Smooth muscle cell (in vitro differentiated cells): ENCODE data around the gene EXOC8. TPM values are rescaled to one million over a fixed set of nuclear protein-coding genes. Genes with fewer than 3 reads are reported as not detected.

Experiments used
- DNase-seq: peaks from one replicate; lab custom pipeline; 2025; ENCODE audit not compliant: unreplicated experiment; lab: John Stamatoyannopoulos, UW
- H2AFZ ChIP-seq: fragments of 200-600 bp; sonication (generic); 2 replicates; pipeline ENCODE4 v1.6.0; 2016; ENCODE audit warnings: antibody characterized with exemption, low read depth, mild to moderate bottlenecking
- H3F3A ChIP-seq: fragments of 200-600 bp; sonication (generic); 2 replicates; pipeline ENCODE4 v1.6.0; 2017; ENCODE audit warnings: antibody characterized with exemption, low read depth
- H3K27ac ChIP-seq: fragments of 200-600 bp; sonication (generic); 2 replicates; pipeline ENCODE4 v1.5.1; 2016; ENCODE audit warnings: low read depth, mild to moderate bottlenecking
- H3K27me3 ChIP-seq: fragments of 200-600 bp; sonication (generic); 2 replicates; pipeline ENCODE4 v1.6.1; 2016; ENCODE audit warnings: low read depth, mild to moderate bottlenecking
- H3K36me3 ChIP-seq: fragments of 200-600 bp; sonication (generic); 2 replicates; pipeline ENCODE4 v1.5.1; 2016; ENCODE audit warnings: low read depth
- H3K4me1 ChIP-seq: fragments of 200-600 bp; sonication (generic); 2 replicates; pipeline ENCODE4 v1.5.1; 2016; ENCODE audit warnings: low read depth
- H3K4me2 ChIP-seq: fragments of 200-600 bp; sonication (generic); 2 replicates; pipeline ENCODE4 v1.6.0; 2016; ENCODE audit warnings: mild to moderate bottlenecking
- H3K4me3 ChIP-seq: fragments of 200-600 bp; sonication (generic); 2 replicates; pipeline ENCODE4 v1.5.1; 2016; ENCODE audit warnings: mild to moderate bottlenecking
- H3K79me2 ChIP-seq: fragments of 200-600 bp; sonication (generic); 2 replicates; pipeline ENCODE4 v1.6.0; 2016; ENCODE audit warnings: low read depth, mild to moderate bottlenecking
- H3K9ac ChIP-seq: fragments of 200-600 bp; sonication (generic); 2 replicates; pipeline ENCODE4 v1.6.0; 2016; ENCODE audit warnings: low read depth
- H3K9me3 ChIP-seq: fragments of 200-600 bp; sonication (generic); replicated peaks from 2 replicates; pipeline ENCODE4 v1.5.1; 2016; ENCODE audit warnings: low read depth
- H4K20me1 ChIP-seq: fragments of 200-600 bp; sonication (generic); 2 replicates; pipeline ENCODE4 v1.6.0; 2016; ENCODE audit warnings: low read depth
- CTCF ChIP-seq: fragments of 200-600 bp; sonication (generic); IDR thresholded peaks from 2 replicates; pipeline ENCODE4 v1.5.1; 2017; ENCODE audit warnings: borderline replicate concordance, mild to moderate bottlenecking, antibody characterized with exemption; ENCODE audit not compliant: insufficient read depth, poor library complexity, severe bottlenecking
- WGBS: methylation state at CpG from one replicate; pipeline ENCODE4 v1.1.7; 2016; ENCODE audit warnings: low lambda C conversion rate; 5-methylcytosine and 5-hydroxymethylcytosine counted together
- polyA plus RNA-seq: library from polyadenylated mRNA; unstranded; fragments of >200 nt; fragmentation: Nextera tagmentation; extraction: Ambion mirVana; gene quantifications from 2 replicates; pipeline ENCODE4 v1.2.1, GENCODE V29; 2016
- total RNA-seq: library from RNA; depleted of rRNA; stranded (reverse); fragments of >200 nt; gene quantifications from 2 replicates; pipeline ENCODE4 v1.2.3, GENCODE V29; 2014

The EXOC8 gene
- total and polyA plus RNA-seq, 2 experiments from 2014 or later, result 4.2 to 15.6 TPM

- no peak overlapping the region for H3K4me2 ChIP-seq
- no peaks in the 10 kb centered on the region for H3F3A ChIP-seq
- no peaks in the 10 kb centered on the region for H3K27me3 ChIP-seq
- H4K20me1 ChIP-seq, result no peaks in the 10 kb centered on the region
- WGBS, result 92% methylated on average over 6 of the region's 6 CpGs
- no peak overlapping the region for H2AFZ ChIP-seq
- H3K4me1 ChIP-seq, result no peaks in the 10 kb centered on the region
- no peak for DNase-seq
- H3K4me3 ChIP-seq, result no peak overlapping the region
- H3K9me3 ChIP-seq, result no peaks in the 10 kb centered on the region
- H3K79me2 ChIP-seq, result no peaks in the 10 kb centered on the region
- H3K27ac ChIP-seq, result no peak overlapping the region
- no peak for TF ChIP-seq CTCF
- no peaks in the 10 kb centered on the region for H3K36me3 ChIP-seq
- H3K9ac ChIP-seq, result no peak overlapping the region
Observed at GRCh38 chr1:231284441-231284840, 53.2 kb downstream of the EXOC8 start.

Other genes with a start within 250 kb of the EXOC8 start
- 0.04 TPM in 1 of 2 replicates, not detected in the other for gene TRIM67, start 175.8 kb downstream of the EXOC8 start, total RNA-seq
- 0.13 and 0.25 TPM in 2 replicates for gene TRIM67, start 175.8 kb downstream of the EXOC8 start, polyA plus RNA-seq
- gene GNPAT, start 96.6 kb downstream of the EXOC8 start, total RNA-seq, result 45.8 and 66.3 TPM in 2 replicates
- gene GNPAT, start 96.6 kb downstream of the EXOC8 start, polyA plus RNA-seq, result 39.8 and 43.9 TPM in 2 replicates
- 16.9 and 24.1 TPM in 2 replicates for gene SPRTN, start 441 bp upstream of the EXOC8 start, total RNA-seq
- gene SPRTN, start 441 bp upstream of the EXOC8 start, polyA plus RNA-seq, result 8.7 and 9.6 TPM in 2 replicates
- gene EGLN1, start 84.4 kb upstream of the EXOC8 start, total RNA-seq, result 36.8 and 38.5 TPM in 2 replicates
- gene EGLN1, start 84.4 kb upstream of the EXOC8 start, polyA plus RNA-seq, result 15.7 and 21.2 TPM in 2 replicates
- gene TSNAX, start 190.8 kb upstream of the EXOC8 start, total RNA-seq, result 36.5 and 42.4 TPM in 2 replicates
- 22.6 and 24.0 TPM in 2 replicates for gene TSNAX, start 190.8 kb upstream of the EXOC8 start, polyA plus RNA-seq